CD8-positive, alpha-beta memory T cell (primary cell): ENCODE results near the gene IDI2. TPM values are rescaled to one million over a fixed set of nuclear protein-coding genes. Genes with fewer than 3 reads are reported as not detected.
"Not testable (repeated sequence)": the region's sequence is repeated elsewhere in the genome, so short reads cannot be mapped to it uniquely, and the experiment has no call there.

ENCODE experiments used
- CTCF ChIA-PET: fragments of 350-600 bp; sonication (Branson Sonifier 250); formaldehyde crosslinking; loops from one replicate; lab custom pipeline; 2021; ENCODE audit warnings: antibody characterized with exemption; lab: Charles Lee
- POLR2A ChIA-PET: fragments of 350-600 bp; sonication (Branson Sonifier 250); formaldehyde crosslinking; loops from one replicate; lab custom pipeline; 2021; ENCODE audit warnings: antibody characterized with exemption; lab: Charles Lee
- DNase-seq, 5 donors: peaks; one replicate each; pipeline versions ENCODE4 v3.0.0 to v3.0.0-alpha.2; 2020 to 2022; ENCODE audit warnings: mixed read lengths in 1 of 5
- H3K27ac ChIP-seq: one replicate; pipeline ENCODE4 v1.7.0; 2013; ENCODE audit warnings: low read depth, mild to moderate bottlenecking, low read length, moderate library complexity
- H3K27me3 ChIP-seq: 2 replicates; pipeline ENCODE4 v1.7.0; 2013; ENCODE audit warnings: low read length, mild to moderate bottlenecking; ENCODE audit not compliant: insufficient read depth, poor library complexity, severe bottlenecking
- H3K36me3 ChIP-seq: 2 replicates; pipeline ENCODE4 v1.7.0; 2013; ENCODE audit warnings: mild to moderate bottlenecking, low read length, moderate library complexity; ENCODE audit not compliant: insufficient read depth
- H3K4me1 ChIP-seq: 2 replicates; pipeline ENCODE4 v1.7.0; 2013; ENCODE audit warnings: mild to moderate bottlenecking, low read length, moderate library complexity; ENCODE audit not compliant: insufficient read depth
- H3K4me3 ChIP-seq: 2 replicates; pipeline ENCODE4 v1.7.0; 2013; ENCODE audit warnings: mild to moderate bottlenecking, low read length
- H3K9me3 ChIP-seq: 2 replicates; pipeline ENCODE4 v1.7.0; 2013; ENCODE audit warnings: mild to moderate bottlenecking, low read length
- H3K27ac Mint-ChIP-seq, 8 donors: one replicate each; pipeline ENCODE4 v1.8.0; 2020 to 2021; ENCODE audit warnings: mixed read lengths in 8 of 8, mild to moderate bottlenecking in 6 of 8, inconsistent platforms in 3 of 8, moderate library complexity in 3 of 8
- H3K27me3 Mint-ChIP-seq, 2 donors: one replicate each; pipeline ENCODE4 v1.8.0; 2020 to 2021; ENCODE audit warnings: mixed read lengths in 2 of 2, mild to moderate bottlenecking in 1 of 2, moderate library complexity in 1 of 2
- H3K36me3 Mint-ChIP-seq, 3 donors: one replicate each; pipeline ENCODE4 v1.8.0; 2020 to 2021; ENCODE audit warnings: mixed read lengths in 3 of 3, inconsistent platforms in 1 of 3, mild to moderate bottlenecking in 1 of 3
- H3K4me1 Mint-ChIP-seq, 3 donors: one replicate each; pipeline ENCODE4 v1.8.0; 2020 to 2021; ENCODE audit warnings: mixed read lengths in 3 of 3, inconsistent platforms in 1 of 3, mild to moderate bottlenecking in 1 of 3
- H3K4me3 Mint-ChIP-seq, 7 donors: one replicate each; pipeline ENCODE4 v1.8.0; 2020 to 2021; ENCODE audit warnings: mixed read lengths in 7 of 7, mild to moderate bottlenecking in 6 of 7, moderate library complexity in 4 of 7, inconsistent platforms in 2 of 7
- H3K9me3 Mint-ChIP-seq, 5 donors: one replicate each; pipeline ENCODE4 v1.8.0; 2020 to 2022; ENCODE audit warnings: mixed read lengths in 5 of 5, mild to moderate bottlenecking in 3 of 5, moderate library complexity in 2 of 5, inconsistent platforms in 1 of 5
- polyA plus RNA-seq: library from polyadenylated mRNA; unstranded; fragments of 300-500 nt; fragmentation: Illumina TruSeq; gene quantifications from one replicate; pipeline ENCODE4 v1.2.3, GENCODE V29; 2021
- total RNA-seq, 2 experiments: library from RNA; stranded (reverse); gene quantifications; one replicate each; pipeline ENCODE4 v1.2.3, GENCODE V29; 2021

Gene IDI2
- total and polyA plus RNA-seq, 3 experiments from 2014 or later = not detected

DNA sequence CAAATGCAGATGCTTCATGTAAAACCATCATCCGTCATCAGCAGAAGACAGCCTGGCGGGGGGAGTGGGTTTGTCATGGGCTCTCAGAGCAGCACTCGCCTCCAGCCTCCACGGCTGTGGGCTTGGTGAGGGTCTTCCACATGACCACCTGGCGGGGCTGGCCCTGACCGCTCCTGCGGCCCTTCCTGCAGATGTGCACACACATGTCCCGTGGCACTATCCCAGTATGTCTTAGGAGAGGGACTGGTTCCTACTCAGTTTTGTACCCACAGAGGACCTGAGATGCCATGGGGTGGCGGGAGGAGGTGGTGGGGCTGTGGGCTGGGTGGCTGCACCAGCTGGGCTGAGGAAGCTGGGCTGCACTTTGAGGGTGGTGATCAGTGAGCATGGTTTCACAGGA, 4.7 kb downstream of the IDI2 start:
- H3K4me3 ChIP-seq = no peak overlapping the region
- no peaks in the 10 kb centered on the region for H3K4me1 Mint-ChIP-seq
- H3K36me3 Mint-ChIP-seq = peaks cover 0 to 39% (median 7%) of the 10 kb centered on the region in 3 donors
- H3K36me3 ChIP-seq = peaks cover 16% of the 10 kb centered on the region
- no peaks in the 10 kb centered on the region for H3K4me1 ChIP-seq
- no peak overlapping the region for H3K27ac Mint-ChIP-seq
- H3K9me3 ChIP-seq = no peaks in the 10 kb centered on the region
- no peak overlapping the region for H3K27ac ChIP-seq
- DNase-seq = no peak
- no peaks in the 10 kb centered on the region for H3K9me3 Mint-ChIP-seq
- no peaks in the 10 kb centered on the region for H3K27me3 ChIP-seq
- ChIA-PET CTCF (no interaction called here), POLR2A (no interaction called here)
- no peaks in the 10 kb centered on the region for H3K27me3 Mint-ChIP-seq
- H3K4me3 Mint-ChIP-seq = no peak overlapping the region

DNA sequence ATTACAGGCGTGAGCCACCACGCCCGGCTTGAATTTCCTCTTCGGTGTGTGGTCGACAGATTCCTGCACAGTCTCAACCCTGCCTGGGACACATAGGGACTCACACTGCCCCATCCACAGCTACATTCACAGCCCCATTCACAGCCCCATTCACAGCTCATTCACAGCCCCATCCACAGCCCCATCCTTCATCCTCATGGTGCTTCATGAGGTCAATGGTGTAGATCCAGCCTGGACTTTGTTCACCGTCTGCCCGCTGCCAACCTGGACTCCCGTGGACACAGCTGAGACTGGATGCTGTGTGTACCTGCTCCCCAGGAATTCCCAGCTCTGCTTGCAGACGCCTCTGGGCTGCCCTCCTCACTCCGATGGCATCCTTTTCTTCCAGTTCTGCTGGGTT, 5.2 kb downstream of the IDI2 start:
- H3K9me3 Mint-ChIP-seq = no peaks in the 10 kb centered on the region
- ChIA-PET POLR2A (no interaction called here), CTCF (no interaction called here)
- H3K27me3 ChIP-seq = no peaks in the 10 kb centered on the region
- no peak for DNase-seq
- peaks cover 19% of the 10 kb centered on the region for H3K36me3 ChIP-seq
- no peak overlapping the region for H3K4me3 Mint-ChIP-seq
- no peaks in the 10 kb centered on the region for H3K4me1 Mint-ChIP-seq
- no peak overlapping the region for H3K4me3 ChIP-seq
- no peak overlapping the region for H3K27ac ChIP-seq
- H3K36me3 Mint-ChIP-seq = peaks cover 0 to 43% (median 7%) of the 10 kb centered on the region in 3 donors
- peak overlapping the region in 1 of 8 donors; percentile 65 for H3K27ac Mint-ChIP-seq
- no peaks in the 10 kb centered on the region for H3K27me3 Mint-ChIP-seq
- no peaks in the 10 kb centered on the region for H3K4me1 ChIP-seq
- no peaks in the 10 kb centered on the region for H3K9me3 ChIP-seq

DNA sequence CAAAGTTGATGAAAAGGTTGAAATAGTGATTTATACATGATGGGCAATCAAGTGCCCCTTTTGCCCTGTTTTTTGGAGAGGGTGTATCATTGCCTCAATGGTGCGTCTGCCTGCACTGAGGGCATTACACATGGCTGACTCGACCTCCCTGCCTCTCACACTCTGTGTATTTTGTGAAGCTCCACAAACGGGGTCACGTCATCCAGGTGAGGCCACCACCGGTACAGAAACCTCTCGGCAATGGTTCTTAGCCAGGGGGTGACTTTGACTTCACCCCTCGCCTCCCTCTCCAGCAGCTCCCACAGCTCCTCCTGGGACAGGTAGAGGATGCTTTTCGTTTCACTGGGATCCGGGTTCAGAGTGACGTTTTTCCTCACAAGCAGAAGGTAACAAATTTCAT, 6.3 kb downstream of the IDI2 start:
- Histone ChIP-seq H3K9me3 (no peaks in the 10 kb centered on the region), H3K4me1 (no peaks in the 10 kb centered on the region), H3K4me3 (no peak overlapping the region), H3K27me3 (no peaks in the 10 kb centered on the region), H3K27ac (no peak overlapping the region), H3K36me3 (peaks cover 26% of the 10 kb centered on the region)
- DNase-seq = no peak
- peak overlapping the region in 3 of 8 donors; percentile 19 to 54 (median 50) for H3K27ac Mint-ChIP-seq
- ChIA-PET POLR2A (no interaction called here), CTCF (interaction anchor here (0.6 kb wide), 1 partner anchor 63 kb away, joined by 3 read pairs; no protein-coding TSS in a partner anchor)
- H3K36me3 Mint-ChIP-seq = peaks cover 0 to 49% (median 9%) of the 10 kb centered on the region in 3 donors
- H3K4me1 Mint-ChIP-seq = no peaks in the 10 kb centered on the region
- H3K4me3 Mint-ChIP-seq = no peak overlapping the region
- no peaks in the 10 kb centered on the region for H3K27me3 Mint-ChIP-seq
- no peaks in the 10 kb centered on the region for H3K9me3 Mint-ChIP-seq

DNA sequence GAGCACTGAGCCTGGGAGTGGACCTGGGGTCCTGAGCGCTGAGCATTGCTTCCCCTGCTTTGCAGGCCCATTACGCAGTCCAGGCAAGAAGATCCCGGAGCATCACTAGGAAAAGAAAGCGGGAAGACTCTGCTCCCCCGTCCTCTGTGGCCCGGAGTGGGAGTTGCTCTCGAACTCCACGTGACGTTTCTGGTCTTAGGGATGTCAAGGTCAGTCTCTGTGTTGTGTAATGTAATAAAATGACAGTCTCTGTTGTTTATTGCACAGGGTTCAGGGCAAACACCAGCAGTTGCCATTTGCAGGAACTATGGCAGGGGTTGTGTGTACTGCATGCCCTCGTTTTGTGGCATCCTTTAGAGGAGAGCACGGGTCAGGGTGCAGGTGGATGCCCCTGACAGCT, 10.0 kb downstream of the IDI2 start:
- POLR2A ChIA-PET = no interaction called here
- DNase-seq = no peak
- Mint-ChIP-seq H3K36me3 (peaks cover 0 to 80% (median 27%) of the 10 kb centered on the region in 3 donors), H3K27me3 (no peaks in the 10 kb centered on the region), H3K9me3 (no peaks in the 10 kb centered on the region), H3K4me3 (no peak overlapping the region), H3K27ac (peak overlapping the region in 2 of 8 donors; percentile 3 to 79), H3K4me1 (peaks cover 0 to 6% (median 0%) of the 10 kb centered on the region in 3 donors)
- H3K4me1 ChIP-seq = no peaks in the 10 kb centered on the region
- no peak overlapping the region for H3K4me3 ChIP-seq
- H3K27ac ChIP-seq = no peak overlapping the region
- no peaks in the 10 kb centered on the region for H3K27me3 ChIP-seq
- CTCF ChIA-PET = no interaction called here
- H3K9me3 ChIP-seq = no peaks in the 10 kb centered on the region
- H3K36me3 ChIP-seq = peaks cover 50% of the 10 kb centered on the region

DNA sequence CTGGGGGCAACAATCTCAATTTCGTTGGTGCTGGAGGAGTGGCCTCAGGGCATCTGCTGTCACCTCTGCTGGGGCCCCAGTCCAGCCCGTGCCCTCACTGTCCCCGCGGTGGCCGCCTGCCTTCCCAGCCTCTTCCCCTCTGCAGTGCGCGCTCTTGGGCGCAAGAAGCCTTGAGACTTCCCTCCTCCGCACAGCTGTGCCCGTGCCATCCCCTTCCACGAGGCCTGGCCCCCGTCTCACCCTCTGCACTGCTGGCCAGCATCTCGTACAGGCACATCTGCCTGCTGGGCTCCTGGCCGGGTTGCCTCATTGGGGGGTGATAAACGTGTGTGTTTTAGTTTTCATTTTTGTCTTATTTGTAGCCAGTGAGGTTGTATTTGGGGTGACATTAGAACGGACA, 14.0 kb downstream of the IDI2 start:
- Histone ChIP-seq H3K4me1 (no peaks in the 10 kb centered on the region), H3K9me3 (no peaks in the 10 kb centered on the region), H3K27ac (no peak overlapping the region), H3K27me3 (no peaks in the 10 kb centered on the region), H3K4me3 (no peak overlapping the region), H3K36me3 (peaks cover 71% of the 10 kb centered on the region)
- POLR2A ChIA-PET = no interaction called here
- peaks cover 0 to 14% (median 0%) of the 10 kb centered on the region in 3 donors for H3K4me1 Mint-ChIP-seq
- CTCF ChIA-PET = interaction anchor here (0.7 kb wide), 1 partner anchor 22 kb away, joined by 3 read pairs; no protein-coding TSS in a partner anchor
- H3K27me3 Mint-ChIP-seq = no peaks in the 10 kb centered on the region
- no peak overlapping the region for H3K4me3 Mint-ChIP-seq
- H3K36me3 Mint-ChIP-seq = peaks cover 5 to 87% (median 35%) of the 10 kb centered on the region in 3 donors
- no peaks in the 10 kb centered on the region for H3K9me3 Mint-ChIP-seq
- DNase-seq = no peak
- peak overlapping the region in 1 of 8 donors; percentile 75 for H3K27ac Mint-ChIP-seq

- no peaks in the 10 kb centered on the region for H3K9me3 ChIP-seq
- H3K4me3 ChIP-seq = no peak overlapping the region
- H3K27me3 ChIP-seq = no peaks in the 10 kb centered on the region
- no peaks in the 10 kb centered on the region for H3K4me1 ChIP-seq
- Mint-ChIP-seq H3K27me3 (no peaks in the 10 kb centered on the region), H3K9me3 (no peaks in the 10 kb centered on the region), H3K36me3 (peaks cover 6 to 87% (median 32%) of the 10 kb centered on the region in 3 donors), H3K4me3 (no peak overlapping the region), H3K27ac (peak overlapping the region in 2 of 8 donors; percentile 83 to 94), H3K4me1 (peaks cover 0 to 14% (median 0%) of the 10 kb centered on the region in 3 donors)
- peaks cover 69% of the 10 kb centered on the region for H3K36me3 ChIP-seq
- no peak overlapping the region for H3K27ac ChIP-seq
- POLR2A ChIA-PET = no interaction called here
- DNase-seq = no peak
- CTCF ChIA-PET = no interaction called here
These were observed 15.0 kb downstream of the IDI2 start for GRCh38 chr10:1010703-1011102.

- peaks cover 0 to 14% (median 0%) of the 10 kb centered on the region in 3 donors for H3K4me1 Mint-ChIP-seq
- peaks cover 11 to 91% (median 35%) of the 10 kb centered on the region in 3 donors for H3K36me3 Mint-ChIP-seq
- H3K4me3 ChIP-seq, H3K9me3 Mint-ChIP-seq, POLR2A ChIA-PET, H3K4me1 ChIP-seq, H3K27me3 Mint-ChIP-seq, H3K27me3 ChIP-seq, H3K9me3 ChIP-seq, H3K27ac ChIP-seq, CTCF ChIA-PET: not testable (repeated sequence)
- H3K36me3 ChIP-seq = peaks cover 68% of the 10 kb centered on the region
- peak in 1 of 5 donors; percentile 7 for DNase-seq
- peak overlapping the region in 1 of 7 donors; percentile 70 for H3K4me3 Mint-ChIP-seq
- peak overlapping the region in 5 of 8 donors; percentile 50 to 88 (median 82) for H3K27ac Mint-ChIP-seq
These were observed 15.7 kb downstream of the IDI2 start for GRCh38 chr10:1009947-1010346.

DNA sequence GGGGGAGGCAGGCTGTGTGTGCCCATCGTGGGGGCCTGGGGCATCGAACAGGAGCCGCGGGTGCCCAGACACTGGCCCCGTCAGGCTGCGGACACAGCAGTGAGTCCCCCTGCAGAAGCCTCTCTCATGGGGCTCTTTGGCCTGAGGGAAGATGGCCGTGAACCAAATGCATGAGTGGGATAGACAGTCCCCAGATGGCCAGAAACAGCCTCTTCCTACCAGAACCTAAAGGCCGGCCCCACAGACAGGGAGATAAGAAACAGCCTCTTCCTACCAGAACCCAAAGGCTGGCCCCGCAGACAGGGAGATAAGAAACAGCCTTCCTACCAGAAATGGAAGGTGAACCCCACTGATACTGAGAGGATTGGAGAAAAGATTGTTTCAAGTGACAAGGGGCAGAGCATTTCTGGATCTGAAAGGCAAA, 16.6 kb downstream of the IDI2 start:
- peak overlapping the region in 5 of 8 donors; percentile 70 to 88 (median 82) for H3K27ac Mint-ChIP-seq

More for the DNA sequence above, 16.6 kb downstream of the IDI2 start:
- no peak for DNase-seq
- Histone ChIP-seq H3K9me3 (no peaks in the 10 kb centered on the region), H3K27ac (no peak overlapping the region), H3K36me3 (peaks cover 72% of the 10 kb centered on the region), H3K4me1 (no peaks in the 10 kb centered on the region), H3K27me3 (no peaks in the 10 kb centered on the region), H3K4me3 (no peak overlapping the region)
- Mint-ChIP-seq H3K4me3 (no peak overlapping the region), H3K4me1 (peaks cover 0 to 14% (median 0%) of the 10 kb centered on the region in 3 donors), H3K36me3 (peaks cover 13 to 89% (median 32%) of the 10 kb centered on the region in 3 donors), H3K9me3 (no peaks in the 10 kb centered on the region), H3K27me3 (no peaks in the 10 kb centered on the region)
- ChIA-PET CTCF (no interaction called here), POLR2A (no interaction called here)
